ENCODE measurements around the gene NPM3.

NPM3 gene, protein sequence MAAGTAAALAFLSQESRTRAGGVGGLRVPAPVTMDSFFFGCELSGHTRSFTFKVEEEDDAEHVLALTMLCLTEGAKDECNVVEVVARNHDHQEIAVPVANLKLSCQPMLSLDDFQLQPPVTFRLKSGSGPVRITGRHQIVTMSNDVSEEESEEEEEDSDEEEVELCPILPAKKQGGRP

DNA sequence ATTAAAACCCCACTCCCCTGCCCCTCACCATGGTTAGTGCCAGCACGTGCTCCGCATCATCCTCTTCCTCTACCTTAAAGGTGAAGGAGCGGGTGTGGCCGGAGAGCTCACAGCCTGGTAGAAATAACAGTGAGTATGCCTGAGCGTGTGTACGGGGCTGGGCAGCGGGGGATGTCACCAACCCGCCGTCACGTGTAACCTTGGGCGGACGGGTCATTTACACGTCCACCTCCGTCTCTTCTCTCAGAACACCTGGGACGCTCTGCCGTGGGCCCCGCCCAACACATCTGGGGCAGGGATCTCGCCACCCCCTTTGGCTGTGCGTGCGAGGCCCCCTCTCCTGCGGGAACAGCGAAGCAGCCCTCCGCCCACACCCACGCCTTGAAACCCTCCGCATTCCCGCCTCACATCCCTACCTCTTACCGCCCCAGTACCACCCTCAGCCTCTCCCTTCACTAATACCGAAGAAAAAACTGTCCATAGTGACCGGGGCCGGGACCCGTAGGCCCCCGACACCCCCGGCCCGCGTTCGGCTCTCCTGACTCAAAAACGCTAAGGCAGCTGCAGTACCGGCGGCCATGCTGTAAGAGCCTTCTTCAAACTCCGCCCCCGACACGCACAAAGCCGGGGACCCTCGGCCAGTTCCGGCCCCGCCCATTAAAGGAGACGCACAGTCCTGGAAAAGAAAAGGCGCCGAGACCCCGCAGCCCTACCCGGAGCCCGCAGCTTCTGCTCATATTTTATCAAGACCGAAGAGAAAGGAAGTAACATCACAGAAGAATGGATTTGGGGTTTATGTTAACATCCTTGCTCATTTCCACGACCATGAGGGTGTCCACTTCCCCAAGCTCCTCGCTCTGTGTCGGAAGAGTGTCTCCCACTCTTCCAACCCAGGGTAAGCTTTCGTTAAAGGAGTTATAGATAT lies at the start of gene NPM3:
Gene NPM3 (minus strand): TSS at position 636 of the 925 bp plus-strand sequence. CDS start 56 bp downstream, at position 580.
- DNase-seq (ENCODE audit: low spot score): peak; percentile 52

DNA sequence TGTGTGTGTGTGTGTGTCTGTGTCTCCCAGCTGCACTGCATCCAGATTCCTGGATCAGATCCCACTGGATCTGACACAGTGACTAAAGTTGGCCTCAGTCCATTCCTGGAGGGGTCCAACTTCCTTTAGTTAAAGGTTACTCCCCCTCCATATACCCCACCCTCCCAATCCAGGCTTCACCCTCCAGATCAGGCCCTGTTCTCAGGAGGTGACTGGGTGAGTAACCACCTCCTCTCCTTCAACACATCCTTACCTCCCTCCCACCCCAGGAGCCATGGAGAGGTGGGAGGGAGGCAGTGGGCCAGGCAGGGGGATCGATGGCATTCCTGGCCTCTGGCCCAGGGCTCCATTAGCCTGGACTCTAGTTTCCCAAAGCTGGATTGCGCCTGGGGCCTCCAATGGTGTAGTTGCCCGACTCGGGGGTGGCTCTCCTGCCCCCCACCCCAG lies 49.1 kb upstream of the NPM3 start:
- DNase-seq (ENCODE audit: low spot score): no peak

DNA sequence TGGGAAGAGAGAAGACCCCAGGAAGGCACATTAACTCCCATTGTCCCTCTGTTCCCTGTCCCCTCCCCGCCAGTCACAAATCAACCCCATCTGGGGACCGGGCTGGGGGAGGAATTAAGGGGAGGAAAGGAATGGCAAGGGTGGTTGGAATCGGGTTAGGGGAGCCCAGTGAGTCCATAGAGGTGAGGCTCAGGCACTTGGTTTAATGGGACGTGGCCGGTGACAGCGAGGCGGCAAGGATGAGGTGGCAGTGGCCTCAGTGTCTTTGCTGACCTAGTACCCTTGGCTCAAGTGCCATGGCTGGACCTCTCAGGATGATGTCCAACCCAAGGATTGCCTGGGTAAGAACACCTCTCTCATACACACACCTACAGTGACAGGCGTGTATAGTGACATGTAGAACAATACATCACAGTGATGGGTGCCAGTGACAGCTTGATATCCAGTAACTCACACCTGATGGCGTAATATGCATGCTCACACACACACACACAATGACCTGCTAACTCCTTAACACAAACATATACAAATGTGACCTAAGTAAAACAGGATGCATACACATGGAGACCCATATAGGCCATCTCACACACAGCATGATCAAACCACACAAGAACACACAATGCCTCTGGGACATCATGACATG lies 48.0 kb upstream of the NPM3 start:
- no peak for DNase-seq (ENCODE audit: low spot score)

DNA sequence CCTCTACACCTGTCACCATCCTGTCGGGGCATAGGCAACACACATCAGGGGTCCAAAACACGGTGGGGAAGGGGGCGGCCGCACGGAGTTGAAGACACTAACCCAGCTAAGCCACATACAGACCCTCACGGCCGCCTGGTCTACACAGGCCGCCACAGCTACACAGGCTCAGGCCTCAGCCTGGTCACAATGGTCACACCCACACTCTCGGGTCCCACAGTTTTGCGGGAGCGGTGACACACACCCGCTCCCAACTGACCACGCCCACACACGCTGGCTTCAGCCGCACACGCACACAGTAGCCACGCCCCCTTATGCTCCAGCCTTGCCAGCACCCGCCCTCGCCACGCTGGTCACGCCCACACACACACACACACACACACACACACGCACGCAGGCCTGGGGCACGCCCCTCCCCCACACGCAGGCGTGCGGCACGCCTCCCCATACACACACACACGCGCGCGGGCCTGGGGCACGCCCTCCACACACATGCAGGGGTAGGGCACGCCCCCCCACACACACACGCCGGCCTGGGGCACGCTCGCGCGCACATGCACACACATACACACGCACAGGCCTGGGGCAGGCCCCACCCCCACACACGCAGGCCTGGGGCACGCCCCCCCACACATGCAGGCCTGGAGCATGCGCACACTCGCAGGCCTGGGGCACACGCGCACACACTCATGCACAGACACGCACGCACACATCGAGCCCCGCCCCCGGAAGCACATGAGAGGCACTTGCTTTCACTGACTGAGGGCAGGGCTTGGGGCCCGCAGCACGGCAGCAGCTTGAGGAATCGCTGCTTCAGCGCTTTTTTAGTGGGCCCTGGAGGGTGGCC lies 47.3 kb upstream of the NPM3 start:
- peak; percentile 54 for DNase-seq (ENCODE audit: low spot score)

DNA sequence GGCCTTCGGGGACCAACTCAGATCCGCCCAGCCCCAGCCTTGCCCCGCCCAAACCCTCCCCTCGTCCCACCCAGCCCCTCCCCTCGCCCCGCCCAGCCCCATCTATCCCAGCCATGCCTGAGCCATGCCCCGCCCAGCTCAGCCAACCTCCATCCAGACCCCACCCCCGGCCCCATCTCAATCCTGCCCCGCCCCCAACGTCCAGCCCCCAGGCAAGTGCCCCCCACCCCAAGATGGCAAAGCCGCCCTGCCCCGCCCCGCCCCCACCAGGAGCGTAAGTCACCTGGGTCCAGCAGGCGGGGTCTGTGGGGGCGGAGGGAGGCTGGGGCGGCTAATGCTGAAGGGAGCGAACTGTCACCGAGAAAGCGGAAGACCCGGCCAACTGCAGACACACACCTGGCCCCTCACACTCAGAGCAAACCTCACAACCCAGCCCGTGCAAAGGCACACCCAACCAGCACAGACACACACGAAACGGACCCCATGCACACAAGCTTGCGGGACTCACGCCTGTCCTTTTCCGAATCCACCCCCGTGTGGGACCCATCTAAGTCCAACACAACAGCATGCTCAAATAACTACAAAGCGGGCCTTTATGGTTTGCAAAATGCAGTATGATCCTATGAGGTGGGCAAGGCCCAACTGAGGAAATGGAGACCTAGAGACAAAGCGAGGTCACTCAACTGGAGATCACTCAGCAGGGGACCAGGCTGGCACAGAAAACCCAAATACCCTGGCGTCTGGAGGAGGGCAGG lies 46.5 kb upstream of the NPM3 start:
- no peak for DNase-seq (ENCODE audit: low spot score)

DNA sequence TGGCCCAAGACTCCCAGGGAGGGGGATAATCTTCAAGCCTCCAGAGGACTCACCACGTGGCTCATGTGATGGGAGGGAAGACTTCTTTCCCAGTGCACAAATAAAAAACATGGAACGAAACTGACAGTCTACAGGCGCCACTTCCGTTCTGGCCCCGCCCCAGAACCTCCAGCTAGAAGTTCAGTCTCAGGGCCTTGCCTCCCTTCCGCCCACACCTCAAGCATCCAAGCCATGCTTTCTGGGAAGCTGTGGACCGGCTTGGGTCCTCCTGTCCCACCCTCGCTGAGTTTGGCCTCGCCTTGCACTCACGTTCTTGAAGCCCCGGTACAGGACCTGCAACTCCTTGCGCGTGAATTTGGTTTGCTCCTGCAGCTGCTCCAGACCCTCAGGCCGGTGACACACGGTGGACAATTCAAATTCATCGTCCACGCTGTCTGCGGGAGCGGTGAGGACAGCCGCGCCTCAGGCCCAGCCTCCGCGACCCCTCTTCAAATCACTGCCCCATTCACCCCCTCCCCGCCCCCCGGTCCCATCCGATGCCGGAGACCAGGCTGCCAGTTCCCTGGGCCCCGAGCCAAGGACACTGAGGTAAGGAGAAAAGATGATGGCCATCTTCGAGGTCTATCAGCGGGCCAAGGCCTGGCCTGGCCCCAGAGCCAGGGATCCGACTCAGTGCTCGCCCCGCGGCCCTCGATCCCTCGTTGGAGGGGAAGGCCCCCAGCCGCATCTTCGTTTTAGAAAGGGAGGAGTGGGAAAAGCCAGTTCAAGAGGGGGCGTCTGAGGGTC lies 45.7 kb upstream of the NPM3 start:
- DNase-seq (ENCODE audit: low spot score): no peak

DNA sequence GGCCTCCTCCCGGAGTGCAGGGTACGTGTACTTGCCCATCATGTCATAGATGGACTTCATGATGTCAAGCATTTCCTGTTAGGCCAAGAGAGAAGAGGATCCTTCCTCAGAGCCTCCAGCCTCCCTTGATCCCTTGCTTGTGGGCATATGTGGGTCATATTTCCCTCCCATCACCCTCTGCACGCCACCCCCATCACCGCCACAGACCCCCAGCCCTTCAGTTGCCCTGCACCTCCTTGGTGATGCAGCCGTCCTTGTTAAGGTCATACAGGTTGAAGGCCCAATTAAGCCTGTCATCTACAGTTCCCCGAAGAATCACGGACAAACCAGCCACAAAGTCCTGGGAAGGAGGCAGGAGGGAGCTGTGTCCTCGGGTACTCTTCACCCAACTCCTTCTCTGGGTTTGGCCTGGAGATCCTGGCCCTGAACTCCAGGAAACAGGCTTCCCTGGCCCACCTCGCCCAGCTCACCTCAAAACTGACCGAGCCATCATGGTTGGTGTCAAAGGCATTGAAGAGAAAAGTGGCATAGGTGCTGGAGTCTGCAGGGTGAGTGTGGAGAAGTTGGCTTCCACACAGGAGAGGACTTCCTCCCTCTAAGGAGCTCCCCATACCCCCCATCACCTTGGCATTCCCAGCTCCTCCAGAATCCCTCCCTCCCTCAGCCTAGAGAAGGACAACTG lies 44.8 kb upstream of the NPM3 start:
- no peak for DNase-seq (ENCODE audit: low spot score)

DNA sequence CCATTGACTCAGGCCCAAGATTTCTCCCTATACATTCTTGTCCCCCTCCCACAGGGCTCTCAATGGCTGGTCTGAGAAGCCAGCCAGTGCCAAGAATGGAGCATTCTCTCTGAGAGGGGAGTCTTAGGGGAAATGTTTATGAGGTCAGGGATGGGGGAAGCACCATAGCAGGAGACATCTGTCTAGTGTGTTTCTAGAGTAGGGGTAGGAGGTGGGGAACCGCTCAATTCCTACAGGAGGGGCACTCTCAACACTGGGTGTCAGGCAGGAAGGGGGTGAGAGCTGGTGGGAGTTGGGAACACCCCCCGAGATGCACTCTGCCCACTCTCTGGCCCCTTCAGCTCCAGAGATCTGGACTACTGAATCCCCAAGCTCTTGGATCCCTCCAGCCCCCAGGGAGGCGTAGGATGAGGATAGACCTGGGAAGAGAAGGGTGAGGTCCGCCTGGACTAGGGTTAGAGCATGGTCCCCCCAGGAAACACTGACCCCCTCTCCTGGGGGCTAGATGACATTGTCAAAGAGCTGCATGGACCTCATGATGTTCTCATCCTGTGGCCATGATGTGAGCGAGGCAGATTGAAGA lies 43.7 kb upstream of the NPM3 start:
- no peak for DNase-seq (ENCODE audit: low spot score)

DNA sequence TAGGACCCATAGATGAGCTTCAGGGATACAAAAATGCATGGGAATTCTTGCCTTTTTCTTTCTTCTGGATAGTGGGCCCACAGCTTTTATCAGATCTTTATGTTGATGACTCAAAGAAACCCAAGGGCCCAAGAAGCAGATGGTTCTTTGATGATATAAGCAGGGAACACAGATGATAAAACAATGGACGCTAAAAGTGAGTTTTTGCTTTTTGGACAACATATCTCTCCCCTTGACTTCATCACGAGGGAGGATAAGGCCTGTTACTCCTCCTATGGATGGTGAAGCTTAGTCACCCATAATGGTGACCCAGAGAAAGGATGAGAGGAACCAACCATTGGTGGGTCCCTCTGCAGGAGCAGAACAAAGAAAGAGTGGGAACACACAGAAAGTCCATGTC lies 41.5 kb upstream of the NPM3 start:
- DNase-seq (ENCODE audit: low spot score): no peak

DNA sequence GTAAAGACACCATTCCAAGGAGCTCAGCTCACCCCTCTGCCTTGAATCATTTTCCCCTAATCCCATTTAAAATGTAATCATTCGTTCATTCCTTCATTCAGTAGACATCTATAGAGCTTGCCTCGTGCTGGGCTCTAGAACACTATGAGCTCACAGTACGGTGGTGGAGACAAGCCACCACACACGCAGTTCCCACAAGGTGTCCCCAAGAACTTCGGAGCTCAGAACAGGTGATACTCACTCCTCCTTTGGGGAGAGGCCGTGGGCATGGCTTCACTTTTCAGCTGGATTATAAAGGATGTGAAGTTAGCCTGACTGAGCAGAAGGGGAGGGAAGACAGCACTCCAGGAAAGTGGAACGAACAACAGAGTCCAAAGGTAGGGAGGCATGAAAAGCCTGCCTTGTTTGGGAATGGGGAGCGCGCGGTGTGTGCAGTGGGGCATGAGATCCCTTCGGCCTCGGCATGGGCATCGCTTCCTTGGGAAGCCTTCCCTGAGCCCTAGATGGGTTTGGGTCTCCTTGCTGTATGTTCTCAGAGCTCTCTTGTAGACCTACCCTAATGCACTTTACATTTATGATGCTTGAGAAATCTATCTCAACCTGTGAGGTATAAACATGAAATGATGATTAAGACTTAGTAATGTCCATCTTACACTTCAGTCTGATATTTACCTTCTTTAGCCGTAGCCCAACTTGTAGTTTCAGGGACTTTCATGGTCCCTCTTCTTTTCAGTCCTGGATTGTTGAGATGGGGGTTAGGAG lies 35.8 kb upstream of the NPM3 start:
- DNase-seq (ENCODE audit: low spot score): no peak

DNA sequence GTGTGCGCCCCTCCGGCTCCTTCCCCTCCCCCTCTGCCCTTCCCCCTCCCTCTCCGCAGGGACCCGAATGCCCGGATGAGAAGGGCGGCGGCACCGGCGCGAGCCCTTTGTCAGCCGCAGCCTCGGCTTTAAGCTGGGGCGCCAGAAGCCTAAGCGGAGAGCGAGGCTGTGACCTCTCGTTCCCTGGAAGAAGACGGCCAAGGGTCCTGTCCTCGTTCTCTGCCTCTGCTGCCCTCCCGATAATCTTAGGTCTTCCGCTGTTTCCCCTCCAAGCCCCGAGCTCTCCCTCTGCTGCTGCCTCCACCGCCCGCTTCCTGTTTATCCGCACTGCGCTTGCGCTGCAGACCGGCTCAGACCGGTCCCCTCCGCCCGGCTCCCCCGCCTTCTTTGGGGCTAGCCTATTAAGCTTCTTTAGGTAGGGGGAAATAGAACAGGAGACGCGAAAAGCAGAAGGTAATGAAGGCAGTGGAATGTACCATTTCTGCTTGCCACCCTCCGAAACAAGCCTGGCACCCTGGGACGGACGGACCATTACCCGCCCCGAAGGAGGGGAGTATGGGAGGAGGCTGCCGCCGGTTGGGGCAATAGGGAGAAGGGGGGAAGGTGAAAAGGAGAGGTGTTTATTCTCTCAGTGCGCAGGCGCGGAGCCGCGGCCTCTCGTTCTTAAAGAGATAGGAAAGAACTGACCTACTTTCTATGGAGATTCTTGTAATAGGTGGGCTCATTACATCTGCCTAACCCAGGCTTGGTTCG lies 35.0 kb upstream of the NPM3 start, which contains the start of gene OGA:
Gene OGA (minus strand): TSS at position 326 of the 753 bp plus-strand sequence. CDS start 422 bp downstream, outside the sequence.
- peak; percentile 98 for DNase-seq (ENCODE audit: low spot score)

DNA sequence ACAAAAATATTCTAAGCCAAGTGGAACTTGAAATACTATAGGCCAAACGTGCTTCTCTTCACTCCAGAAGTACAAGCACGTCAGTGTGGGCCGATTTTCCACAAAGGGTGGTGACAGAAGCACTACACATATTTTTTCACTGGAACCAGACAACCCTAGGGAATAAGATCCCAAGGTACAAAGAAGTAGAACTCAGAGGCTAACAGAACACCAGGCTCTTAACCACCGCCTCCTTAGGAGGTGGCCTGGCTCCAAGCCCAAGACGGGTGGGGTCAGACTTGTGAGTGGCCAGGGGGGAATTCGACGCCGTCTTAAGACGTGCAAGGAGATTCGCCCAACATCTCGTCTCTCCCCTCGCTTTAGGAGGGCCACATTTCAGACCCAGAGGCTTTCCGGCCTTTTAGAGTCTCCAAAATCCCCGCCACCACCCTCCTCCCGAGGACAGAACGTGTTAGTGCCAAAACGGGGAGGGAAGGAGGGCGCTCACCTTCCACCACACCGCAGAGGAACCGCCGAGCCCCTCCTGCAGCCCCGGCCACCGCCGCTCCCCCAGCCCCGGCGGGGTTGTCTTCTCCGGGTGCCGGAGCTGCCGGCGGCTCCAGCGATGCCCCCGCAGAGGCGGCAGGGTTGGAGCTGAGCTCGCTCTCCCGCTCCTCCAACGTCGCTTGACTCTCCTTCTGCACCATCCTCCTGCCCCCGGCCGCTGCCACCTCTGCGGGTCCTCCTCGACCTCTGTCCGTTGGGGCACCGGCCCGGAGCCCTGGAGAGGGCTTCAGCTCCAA lies 34.3 kb upstream of the NPM3 start:
- DNase-seq (ENCODE audit: low spot score): peak; percentile 78

DNA sequence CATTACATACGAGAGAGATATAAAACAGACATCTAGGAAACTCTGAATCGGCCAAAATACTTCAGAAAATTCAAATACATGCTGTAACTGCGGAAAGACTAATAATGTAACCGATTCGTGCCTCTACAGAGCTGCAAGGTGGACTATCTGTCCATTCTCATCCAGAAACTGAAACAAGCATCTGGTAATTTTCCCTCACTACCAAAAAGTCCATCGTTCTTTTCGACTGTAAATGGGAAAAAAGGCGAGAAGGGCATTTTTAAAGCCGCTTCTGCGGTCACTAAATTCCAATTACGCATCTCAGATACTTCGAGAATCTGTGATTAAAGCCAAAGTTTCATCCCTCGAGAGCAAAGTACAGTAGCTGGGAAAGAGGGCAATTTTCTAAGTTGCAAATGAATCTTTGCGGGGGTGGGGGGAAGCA lies 33.7 kb upstream of the NPM3 start:
- no peak for DNase-seq (ENCODE audit: low spot score)

DNA sequence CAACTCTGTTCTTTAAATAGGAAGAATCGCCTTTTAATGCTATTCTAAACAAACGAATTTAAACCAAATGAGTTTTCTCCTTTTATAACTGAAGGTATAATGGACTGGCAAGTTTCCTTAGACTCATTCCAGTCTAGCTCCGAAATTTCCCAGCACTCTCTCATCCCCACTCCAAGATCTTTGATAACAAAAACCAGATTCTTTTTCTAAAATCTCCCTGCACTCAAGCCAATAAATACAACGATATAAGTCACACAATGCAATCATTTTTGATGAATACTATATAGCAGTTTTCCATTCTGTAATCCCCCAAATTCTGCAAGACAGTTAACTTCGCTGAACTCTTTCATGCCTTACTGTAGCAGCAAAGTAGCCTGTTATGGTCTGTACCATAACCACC lies 33.1 kb upstream of the NPM3 start:
- no peak for DNase-seq (ENCODE audit: low spot score)

DNA sequence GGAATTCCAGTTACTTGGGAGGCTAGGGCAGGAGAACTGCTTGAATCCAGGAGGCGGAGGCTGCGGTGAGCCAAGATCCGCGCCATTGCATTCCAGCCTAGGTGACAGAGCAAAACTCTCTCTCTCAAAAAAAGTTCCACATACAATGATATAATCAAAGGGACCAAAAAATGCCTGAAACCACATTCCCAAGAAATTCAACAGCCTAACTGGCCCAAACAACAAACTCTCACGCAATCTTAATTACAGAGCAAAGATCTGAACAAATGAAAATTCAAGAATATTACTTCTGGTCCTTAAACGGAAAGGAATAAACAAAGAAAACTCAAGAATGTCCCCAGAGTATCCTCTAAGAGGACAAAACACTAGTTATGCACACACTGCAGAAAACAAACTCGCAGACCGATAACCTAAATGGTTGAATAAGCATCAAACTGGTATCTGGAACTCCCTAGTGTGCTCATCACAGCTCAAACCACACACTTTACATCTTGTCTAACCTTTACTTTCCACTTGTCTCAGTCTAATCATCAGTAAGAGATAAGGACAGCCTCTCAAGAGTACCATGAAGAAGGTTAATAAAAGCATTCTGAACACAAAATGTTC lies 31.3 kb upstream of the NPM3 start:
- DNase-seq (ENCODE audit: low spot score): no peak

DNA sequence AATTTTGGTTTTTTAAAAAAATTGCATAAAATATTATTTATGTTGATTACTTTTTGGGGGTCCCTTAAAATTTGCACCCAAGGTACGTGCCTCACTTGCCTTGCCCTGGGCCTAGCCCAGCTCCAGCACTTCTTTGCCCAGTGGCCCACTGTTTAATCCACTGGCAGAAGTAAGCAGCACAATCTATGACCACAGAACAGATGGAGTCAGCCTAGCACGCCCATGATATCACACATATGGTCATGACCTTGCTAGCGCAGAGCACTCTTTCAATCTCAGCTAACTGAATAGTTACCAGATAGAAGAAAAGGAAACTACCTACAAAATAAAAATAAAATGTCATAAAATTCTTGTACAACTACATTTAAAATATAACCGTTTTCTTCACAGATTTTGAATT lies 29.4 kb upstream of the NPM3 start:
- no peak for DNase-seq (ENCODE audit: low spot score)

DNA sequence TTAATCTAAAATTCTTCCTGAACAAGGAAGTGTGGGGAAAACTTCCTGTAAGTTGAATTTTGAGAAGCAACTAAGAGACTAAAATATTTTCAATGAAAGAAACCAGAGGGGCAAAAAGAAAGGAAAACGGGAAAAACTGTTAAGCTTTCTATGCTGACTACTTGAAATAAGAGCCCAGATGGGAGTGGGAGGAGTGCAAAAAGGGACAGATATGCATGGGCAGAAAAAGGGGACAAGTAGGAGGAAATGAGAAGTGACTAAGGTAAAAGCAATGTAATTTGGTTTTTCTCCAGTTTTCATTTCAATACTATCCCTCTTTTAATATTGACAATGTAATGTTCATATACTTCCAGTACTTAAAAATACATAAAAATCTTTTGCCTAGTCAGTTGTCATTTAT lies 23.9 kb upstream of the NPM3 start:
- no peak for DNase-seq (ENCODE audit: low spot score)

All from pons (tissue), 1 donor.